ENCODE data around the gene POLD3.

The POLD3 gene, protein sequence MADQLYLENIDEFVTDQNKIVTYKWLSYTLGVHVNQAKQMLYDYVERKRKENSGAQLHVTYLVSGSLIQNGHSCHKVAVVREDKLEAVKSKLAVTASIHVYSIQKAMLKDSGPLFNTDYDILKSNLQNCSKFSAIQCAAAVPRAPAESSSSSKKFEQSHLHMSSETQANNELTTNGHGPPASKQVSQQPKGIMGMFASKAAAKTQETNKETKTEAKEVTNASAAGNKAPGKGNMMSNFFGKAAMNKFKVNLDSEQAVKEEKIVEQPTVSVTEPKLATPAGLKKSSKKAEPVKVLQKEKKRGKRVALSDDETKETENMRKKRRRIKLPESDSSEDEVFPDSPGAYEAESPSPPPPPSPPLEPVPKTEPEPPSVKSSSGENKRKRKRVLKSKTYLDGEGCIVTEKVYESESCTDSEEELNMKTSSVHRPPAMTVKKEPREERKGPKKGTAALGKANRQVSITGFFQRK

GRCh38 chr11:74592441-74593362, at the start of gene POLD3:
Gene POLD3, plus strand, starts transcription at chr11:74592582. Its CDS starts 77 bp downstream, at chr11:74592659.
- DNase-seq (ENCODE audit: low read depth) = peak; percentile 90

GRCh38 chr11:74543991-74544390, 48.4 kb upstream of the POLD3 start:
- DNase-seq (ENCODE audit: low read depth) = no peak

DNA sequence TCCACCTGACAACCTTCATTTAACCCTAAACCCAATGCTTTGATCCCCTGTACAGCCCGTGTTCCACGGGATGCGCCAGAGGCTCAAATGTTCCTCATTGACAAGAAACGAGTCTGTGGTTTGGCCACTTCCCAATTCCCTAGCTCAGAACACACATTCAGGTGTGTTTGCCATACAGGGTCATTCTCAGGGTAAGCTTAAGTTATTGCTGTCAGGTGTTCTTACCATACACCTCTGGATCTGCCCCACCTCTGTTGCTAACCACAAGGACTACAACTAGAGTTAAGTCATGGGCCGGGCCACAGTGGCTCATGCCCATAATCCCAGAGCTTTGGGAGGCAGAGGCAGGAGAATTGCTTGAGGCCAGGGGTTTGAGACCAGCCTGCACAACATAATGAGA, 45.6 kb upstream of the POLD3 start:
- no peak for DNase-seq (ENCODE audit: low read depth)

DNA sequence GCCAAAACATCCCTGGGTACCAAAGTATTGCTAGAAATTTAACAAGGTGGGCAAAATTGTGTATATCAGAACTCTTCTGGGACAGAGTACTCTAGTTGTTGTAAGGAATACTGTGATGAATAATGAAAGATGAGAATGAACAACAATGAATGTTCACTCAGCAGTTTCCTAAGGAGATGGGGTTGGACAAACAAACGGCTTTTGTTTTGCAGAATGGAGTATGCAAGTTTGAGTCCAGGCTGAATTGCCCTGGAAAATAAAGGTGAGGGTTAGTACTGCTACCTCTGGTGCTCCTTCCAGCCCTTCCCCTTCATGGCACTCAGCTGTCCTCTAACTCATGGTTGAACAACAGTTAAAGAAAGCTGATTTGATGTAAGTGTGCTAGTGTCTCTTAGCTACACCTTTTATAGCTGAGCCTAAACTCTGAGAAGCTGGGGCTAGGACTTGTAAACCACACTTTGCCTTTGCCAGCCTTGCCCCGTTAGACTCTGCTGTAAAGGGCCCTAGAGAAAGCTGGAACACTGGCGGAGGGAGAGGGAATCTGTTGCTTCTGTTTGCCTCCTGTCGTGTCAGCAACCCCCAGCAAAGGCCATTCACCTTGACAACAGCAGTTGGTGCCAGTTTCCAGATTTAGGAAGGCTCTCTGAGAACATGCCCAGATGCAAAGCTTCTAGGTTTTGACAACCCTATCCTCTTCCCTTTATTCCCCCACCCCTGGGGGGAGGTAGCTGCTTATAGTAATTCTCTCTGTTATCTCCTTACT, 41.2 kb upstream of the POLD3 start:
- no peak for DNase-seq (ENCODE audit: low read depth)

GRCh38 chr11:74551754-74552145, 40.6 kb upstream of the POLD3 start:
- no peak for DNase-seq (ENCODE audit: low read depth)

DNA sequence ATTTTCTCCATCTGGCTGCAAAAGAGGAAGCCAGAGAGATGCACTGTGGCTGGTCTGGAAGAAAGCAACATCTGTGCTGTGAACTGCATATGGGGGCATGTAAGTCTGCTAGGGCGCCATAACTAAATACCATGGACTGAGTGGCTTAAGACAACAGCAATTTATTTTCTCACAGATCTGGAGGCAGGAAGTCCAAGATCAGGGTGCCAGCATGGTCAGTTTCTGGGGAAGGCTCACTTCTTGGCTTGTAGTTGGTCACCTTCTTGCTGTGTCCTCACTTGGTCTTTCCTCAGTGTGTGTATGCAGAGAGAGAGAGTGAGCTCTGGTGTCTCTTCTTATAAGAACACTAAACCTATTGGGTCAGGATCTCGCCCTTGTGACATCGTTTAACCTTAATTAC, 34.9 kb upstream of the POLD3 start:
- no peak for DNase-seq (ENCODE audit: low read depth)

DNA sequence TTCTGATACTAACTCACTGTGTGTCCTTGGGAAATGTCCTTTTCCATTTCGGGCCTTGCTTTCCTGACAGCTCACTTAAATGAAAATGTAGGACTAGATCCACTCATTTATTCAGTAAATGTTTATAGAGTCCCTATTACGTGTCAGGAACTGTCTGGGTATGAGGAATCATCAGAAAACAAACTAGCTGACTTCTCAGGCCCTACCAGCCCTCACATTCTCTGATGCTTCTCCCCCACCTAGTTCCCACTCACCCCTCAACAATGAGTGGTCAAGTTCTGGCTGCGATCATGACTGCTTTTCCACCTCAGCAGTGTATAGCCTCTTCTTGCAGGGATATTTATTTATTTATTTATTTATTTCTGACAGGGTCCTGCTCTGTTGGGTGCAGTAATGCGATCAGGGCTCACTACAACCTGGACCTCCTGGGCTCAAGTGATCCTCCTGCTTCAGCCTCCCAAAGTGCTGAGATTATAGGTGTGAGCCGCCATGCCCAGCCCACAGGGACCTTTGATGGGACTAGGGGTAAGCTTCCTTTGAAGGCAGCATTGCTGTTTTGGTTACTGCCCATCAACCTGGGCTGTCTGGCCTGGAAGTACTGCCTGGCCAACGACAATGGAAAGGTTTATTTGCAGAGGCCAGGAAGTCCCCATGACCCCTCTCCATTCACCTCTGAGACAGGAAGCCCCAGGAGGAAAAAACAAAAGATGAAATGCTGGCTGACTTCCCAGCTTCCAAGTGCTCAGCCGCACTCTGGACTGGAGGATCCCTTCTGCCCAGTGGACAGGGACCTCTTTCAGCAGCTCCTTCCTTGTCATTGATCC, 33.1 kb upstream of the POLD3 start:
- DNase-seq (ENCODE audit: low read depth) = no peak

DNA sequence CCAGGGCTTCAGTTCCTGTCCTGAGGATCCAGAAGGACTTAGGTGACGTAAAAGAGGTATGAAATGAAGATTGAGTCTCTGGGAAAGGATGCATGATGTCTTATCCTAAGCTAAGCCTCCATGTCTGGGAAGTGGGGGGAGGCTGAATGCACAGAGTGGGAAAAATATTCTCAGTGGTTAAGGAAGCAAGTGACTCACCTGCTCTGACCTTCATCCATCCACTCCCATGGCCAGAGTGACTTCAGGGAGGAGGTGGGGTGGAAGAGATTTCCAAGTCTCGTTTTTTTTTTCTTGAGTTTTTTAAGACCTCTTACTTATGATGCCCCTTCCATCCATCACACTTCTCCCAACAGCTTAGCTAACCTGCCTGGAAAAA, 32.5 kb upstream of the POLD3 start:
- no peak for DNase-seq (ENCODE audit: low read depth)

DNA sequence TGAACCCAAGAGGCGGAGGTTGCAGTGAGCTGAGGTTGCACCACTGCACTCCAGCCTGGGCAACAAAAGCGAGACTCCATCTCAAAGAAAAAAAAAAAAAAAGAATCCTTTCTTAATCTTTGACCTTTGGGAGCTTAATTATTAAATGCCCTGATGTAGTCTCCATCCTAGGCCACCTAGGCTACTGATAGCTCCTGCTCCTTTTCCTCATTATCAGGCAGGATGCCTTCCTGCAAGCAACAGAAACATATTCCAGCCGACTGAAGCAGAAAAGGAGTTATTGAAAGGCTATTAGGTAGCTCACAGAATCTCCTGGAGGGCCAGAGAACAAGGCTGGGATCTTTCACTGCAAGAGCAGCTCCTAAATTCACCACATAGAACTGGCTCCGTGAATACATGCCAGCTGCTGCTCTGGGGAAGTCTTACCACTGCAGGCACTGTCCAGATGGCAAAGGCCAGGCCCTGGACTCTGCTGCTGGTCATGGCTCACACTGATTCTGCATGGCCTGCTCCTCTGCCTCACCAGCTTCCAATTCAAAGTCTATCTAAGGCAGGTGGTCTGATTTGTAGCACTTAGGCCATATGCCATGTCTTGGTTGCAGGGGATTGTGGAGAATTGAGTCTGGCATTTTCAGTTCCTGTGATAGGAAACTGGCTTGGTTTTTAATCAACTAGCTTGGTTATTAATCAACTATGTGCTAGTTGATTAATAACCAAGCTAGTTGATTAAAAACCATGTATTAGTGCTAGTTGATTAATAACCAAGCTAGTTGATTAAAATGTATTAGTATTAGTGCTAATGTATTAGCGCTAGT, 26.0 kb upstream of the POLD3 start:
- no peak for DNase-seq (ENCODE audit: low read depth)

DNA sequence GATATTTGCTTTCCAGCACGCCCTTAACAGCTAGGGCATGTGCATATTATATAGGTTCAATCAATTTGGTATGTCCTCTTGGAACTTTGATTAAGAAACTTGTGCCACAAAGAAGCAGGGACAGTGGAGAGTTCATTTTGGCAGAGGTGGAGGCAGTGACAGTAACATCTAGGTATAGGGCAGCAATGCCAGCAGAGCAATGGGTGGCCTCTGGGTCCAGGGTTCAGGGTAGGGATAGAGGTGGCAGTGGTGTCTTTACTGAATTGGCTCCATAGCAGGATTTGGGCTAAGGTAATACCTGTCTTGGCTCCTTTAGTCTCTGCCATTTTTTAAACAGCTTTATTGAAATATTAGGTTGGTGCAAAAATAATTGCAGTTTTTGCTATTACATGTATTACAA, 24.4 kb upstream of the POLD3 start:
- no peak for DNase-seq (ENCODE audit: low read depth)

GRCh38 chr11:74570266-74571061, 21.9 kb upstream of the POLD3 start:
- DNase-seq (ENCODE audit: low read depth) = no peak

DNA sequence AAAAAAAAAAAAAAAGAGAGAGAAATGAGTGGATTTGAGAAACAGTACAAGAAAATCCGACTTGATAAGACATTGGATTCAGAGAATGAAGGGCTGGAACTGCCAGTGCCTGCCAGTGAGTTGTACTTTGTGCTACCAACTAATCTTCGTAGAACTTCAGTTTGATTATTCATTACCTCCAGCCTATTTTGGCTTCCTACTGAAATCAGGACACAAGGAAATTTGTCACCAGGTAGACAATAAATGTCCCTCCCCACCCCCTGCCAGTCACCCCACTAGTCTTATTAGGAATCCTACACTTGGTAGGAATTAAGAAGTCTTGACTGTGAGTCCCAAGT, 21.4 kb upstream of the POLD3 start:
- DNase-seq (ENCODE audit: low read depth) = no peak

DNA sequence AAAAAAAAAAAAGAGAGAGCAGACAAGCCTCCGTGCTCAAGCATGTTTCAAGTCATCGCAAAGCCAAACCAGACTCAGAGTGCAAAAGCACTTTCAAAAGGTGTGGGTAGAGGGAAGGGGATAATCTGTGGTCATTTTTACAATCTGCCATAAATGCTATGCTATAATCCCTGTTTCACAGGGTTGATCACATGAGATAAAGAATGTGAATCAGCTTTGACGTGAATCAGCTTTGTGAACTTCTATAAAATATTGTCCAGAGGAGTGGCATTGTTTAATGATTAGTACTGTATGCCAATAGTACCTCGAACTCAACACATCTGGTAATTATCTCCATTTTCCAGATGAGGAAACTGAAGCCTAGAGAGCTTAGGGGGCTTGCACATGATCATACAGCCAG, 20.0 kb upstream of the POLD3 start:
- DNase-seq (ENCODE audit: low read depth) = no peak

DNA sequence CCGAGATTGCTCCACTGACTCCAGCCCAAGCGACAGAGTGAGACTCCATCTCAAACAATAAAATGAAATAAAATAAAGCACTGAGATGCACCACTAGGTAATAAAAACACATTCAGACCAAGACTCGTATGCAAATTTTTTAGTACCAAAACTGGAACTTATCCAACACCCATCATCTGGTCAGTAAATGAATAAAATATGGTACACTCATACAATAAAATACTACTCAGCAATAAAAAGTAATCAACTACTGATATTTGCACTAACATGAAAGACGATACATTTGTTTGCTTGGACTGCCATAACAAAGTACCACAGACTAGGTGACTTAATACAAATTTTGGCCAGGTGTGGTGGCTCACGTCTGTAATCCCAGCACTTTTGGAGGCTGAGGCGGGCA, 17.8 kb upstream of the POLD3 start:
- no peak for DNase-seq (ENCODE audit: low read depth)

- DNase-seq (ENCODE audit: low read depth) = no peak
These were observed 16.4 kb upstream of the POLD3 start for GRCh38 chr11:74575999-74576398.

GRCh38 chr11:74577181-74577580, 15.2 kb upstream of the POLD3 start:
- DNase-seq (ENCODE audit: low read depth) = no peak

DNA sequence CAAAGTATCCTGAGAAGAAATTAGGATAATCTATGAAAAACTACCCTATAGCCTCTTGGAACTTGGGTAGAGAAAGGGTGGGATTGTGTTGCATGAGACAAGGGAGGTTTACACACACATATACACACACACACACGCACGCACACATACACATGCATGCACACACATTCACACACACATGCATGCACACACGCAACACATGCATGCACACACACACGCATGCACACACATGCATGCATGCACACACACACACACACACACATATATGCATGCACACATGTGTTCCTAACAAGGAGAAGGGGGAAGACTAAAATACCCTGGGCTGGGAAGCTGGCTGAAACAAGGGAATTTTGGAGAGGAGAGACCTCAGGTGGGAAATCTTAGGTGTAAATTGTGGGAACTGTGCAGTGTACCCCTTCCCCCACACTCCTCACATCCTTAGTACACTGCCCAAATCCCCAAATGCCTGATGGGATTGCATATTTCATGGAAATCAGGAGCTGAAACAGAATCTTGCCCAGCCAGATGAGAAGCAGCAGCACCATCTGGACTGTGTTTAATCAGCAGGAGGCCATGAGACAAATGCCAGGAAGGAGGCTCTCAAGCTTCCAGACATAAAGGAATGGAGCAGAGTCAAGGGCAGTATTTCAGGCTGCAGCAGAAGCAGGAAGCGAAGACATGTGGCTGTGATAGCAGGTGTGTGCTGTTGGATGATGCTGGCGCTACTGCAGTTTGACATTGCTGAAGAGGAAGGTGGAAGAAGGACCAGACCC, 14.6 kb upstream of the POLD3 start:
- DNase-seq (ENCODE audit: low read depth) = no peak

DNA sequence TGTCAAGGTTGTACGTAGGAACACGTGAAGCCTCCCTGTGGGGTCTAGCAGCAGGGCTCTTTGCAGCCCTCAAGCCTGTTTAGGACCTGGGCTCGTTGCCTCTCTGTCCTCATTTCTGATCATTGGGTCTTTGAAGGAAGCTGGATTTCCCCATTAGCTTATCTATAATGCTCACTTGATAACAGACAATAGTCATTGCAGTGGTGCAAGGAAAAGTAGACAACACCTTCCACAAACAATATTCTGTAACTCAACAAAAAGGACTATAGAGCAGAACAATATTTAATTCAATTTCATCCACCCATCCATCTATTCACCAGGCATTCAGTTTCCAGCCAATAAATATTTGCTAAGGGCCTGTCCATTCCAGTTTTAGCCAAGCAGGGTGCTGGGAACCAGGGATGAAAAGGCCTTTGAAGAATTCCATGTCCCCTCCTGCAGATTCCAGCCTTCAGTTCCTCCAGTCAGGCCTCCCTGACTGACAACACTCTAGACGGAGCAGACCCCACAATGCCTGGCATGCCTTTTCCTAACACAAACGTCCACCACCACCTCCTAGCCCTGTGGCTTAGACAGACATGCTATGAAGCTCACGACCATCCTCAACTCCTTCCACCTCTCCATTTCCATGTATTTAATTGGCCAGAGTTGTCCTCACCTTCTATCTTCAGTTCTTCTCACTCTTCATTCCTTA, 12.7 kb upstream of the POLD3 start:
- DNase-seq (ENCODE audit: low read depth) = no peak
